ENCODE results near the gene SMG7.
A peak's percentile ranks its signal among the peaks of the same experiment; 100 is the strongest.

The SMG7 gene

DNA sequence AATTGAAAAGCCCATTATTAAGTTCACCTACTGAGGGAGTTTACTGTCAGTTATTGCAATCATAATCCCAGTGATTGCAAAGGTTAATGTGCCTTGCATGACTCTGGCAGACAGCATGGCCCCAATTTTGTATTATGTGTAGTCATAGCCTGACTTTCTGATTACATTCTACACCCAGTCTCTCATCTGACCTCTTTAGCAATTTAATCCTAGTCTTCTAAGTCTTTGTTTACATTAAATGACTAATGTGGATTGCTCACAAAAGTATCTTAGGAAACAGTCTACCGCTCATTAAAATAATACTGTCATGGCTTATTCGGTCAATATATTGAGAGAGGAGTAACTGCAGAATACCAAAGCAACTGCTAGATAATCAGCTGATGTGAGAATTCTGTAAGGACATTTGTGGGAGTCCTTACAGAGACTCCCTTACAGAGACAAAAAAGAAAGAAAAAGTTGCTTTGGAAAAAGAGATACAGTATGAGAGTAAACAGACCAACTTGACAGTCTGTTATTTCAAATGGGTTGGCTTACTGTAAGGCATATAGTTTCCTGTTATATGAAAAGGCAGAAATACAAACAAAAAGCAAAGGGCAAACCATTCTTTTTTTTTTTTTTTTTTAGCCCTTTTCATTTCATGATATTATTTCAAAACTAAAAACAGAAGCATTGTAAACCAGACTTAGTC is 42.8 kb downstream of the SMG7 start:
- peak; percentile 41 for DNase-seq

DNA sequence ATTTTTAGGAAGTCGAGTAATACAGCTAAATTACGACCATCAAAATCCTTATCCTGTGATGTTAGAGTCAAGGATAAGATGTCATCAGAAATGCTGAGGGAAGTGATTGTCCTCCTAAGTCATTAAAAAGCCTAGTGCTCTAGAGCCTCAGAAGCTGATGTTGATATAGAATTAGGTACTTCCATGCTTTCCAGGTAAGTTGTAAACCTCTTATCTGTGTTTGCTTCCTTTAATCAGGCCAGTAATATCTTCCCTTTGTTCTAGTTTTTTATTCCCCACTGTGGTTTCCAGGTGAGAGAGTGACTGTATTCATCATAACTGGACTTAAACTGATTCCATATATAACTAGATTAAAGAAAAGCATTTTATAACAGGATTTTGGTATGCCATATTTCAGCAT is 44.4 kb downstream of the SMG7 start:
- DNase-seq, result no peak

DNA sequence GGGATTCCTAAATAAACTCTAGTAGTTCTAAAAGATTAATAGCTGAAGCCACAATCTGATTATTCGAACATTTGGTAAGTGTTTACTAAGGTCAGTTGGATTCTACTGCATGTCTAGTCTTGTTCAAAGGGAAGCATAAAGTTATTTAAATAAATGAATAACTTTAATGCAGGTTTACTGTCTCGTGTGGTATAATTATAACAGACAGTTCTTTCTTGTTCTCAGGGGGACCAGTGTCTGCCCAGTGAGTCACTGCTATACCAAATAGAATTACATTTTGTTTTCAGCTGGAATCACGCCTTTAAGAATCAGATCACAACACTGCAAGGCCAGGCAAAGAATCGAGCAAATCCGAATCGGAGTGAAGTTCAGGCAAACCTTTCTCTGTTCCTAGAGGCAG is 45.1 kb downstream of the SMG7 start:
- DNase-seq, result no peak

DNA sequence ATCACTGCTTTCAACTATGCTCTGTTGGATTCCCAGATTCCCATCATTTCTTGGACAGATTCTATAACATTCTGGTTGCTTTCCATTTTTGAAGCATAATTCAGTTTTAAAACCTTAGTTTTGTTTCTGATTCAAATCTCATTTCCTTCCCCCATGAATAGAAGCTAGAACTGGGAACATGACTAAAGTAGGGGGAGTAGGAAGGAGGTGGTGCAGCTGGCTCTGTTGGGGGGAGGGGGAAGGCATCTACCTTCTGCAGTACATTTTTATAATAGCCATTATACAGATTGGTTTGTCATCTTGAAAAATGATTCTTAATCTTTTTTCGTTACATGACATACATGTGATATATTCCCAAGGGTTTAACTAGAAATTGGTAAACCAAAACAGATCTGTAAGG is 48.1 kb downstream of the SMG7 start:
- no peak for DNase-seq

DNA sequence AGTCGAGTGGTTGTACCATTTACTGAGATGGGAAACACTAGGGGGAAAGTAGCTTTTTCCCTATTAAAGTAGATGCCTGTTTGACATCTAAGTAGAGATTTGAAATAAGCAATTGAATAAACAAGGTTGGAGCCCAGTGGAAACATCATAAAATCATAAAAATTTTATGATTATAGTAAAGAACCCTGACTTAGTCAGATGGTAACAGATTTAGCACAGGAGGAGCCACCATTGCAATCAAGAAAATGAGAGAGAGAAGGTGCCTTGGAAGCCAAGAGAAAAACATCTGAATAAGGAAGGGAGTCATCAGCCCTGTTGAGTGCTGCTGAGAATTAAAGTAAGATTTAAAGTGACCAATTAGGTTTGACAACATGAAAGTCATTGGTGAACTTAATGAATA is 49.8 kb downstream of the SMG7 start:
- DNase-seq, result no peak

DNA sequence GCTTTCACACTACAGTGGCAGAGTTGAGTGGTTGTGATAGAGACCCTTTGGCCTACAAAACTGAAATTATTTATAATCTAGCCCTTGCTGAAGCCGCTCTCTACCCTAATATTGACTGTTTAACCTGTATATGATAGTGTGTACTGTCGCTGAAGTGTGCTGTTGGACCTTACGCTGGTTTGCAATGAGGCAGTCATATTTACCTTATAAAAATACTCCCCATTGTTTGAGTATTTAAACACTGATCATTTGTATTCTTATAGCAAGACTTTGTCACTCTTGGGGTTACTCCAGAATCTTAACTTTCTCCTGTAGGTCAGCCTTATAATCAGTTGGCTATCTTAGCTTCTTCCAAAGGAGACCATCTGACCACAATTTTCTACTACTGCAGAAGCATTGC is 56.3 kb downstream of the SMG7 start:
- DNase-seq, result no peak

DNA sequence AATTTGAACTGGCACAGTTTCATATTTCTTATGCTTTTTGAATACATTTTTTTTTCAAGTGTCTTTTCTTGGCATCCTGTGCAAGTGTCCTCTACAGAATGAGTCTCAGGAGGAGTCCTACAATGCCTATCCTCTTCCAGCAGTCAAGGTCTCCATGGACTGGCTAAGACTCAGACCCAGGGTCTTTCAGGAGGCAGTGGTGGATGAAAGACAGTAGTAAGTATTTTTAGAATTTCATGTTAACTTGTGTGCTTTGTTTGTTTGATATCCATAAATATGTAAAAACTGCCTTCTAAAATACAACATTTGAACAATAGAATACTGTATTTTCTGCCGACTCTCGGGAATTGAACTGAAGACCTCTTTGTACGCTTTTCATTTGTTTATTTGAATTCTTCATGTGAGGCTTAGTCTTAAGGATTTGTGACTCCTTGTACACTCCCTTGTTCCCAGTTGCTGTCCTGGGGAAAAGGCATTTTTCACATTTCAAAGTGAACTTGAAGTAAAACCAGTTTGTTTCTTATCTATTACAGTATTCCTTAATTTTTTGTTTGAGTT is 61.4 kb downstream of the SMG7 start:
- no peak for DNase-seq

DNA sequence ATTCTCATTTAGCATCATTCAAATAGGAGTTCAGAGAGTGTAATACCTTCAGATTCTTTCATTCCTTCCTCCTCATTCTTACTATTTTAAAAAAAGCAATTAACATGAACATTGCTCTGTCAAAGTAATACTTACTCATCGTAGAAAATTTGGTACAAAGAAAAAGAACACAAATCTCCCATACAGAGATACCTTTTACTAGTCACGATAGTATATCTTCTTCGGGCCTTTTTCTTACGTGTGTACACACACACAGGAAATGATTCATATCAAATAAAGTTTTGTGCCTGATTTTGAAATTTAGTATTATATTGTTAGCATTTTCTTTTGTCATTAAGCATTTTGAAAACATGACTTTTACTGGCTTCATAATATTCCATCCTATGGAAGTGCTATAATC is 65.1 kb downstream of the SMG7 start:
- no peak for DNase-seq

DNA sequence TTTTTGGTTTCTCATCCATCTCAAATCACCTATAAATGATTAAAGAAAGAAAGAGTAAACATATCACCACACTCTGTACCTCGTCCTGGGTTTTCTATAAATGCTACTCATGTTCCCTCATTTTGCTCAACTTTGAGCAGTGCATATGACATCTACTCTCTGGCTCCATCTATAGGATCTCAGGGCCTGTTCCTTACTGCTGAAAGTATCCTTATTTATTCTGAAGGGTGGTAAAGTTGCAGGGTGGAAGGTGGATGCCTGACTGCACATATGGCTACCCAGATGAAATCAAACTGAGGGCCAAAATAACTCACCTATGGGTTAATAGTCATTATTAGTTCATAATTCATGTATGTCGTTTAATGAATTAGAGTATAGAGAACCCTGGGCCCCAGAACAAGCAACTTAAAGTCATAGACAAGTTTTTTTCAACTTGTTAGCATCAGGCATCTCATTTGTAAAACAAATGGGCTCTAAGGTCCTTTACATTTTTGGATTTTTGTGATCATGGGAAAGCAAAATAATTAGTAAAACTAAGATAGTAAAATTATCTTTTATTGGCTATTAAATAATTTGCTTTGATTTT is 71.4 kb downstream of the SMG7 start:
- peak; percentile 76 for DNase-seq

DNA sequence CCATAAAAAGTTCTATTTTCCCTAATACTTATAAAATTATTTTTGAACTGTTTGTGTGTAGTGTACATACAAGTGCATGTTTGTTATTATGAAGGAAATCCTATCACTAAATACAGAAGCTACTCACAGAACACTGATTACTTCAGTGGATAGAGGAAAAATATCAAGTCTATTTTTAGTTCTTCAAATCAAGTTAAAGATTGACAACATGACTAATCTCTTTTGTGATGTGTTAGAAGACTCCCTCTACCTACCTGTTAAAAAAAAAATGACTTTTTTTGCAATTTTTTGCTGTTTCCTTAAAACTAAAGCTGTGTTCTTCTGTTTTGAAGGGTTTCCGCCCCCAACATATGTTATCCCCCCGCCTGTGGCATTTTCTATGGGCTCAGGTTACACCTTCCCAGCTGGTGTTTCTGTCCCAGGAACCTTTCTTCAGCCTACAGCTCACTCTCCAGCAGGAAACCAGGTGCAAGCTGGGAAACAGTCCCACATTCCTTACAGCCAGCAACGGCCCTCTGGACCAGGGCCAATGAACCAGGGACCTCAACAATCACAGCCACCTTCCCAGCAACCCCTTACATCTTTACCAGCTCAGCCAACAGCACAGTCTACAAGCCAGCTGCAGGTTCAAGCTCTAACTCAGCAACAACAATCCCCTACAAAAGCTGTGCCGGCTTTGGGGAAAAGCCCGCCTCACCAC is 72.4 kb downstream of the SMG7 start:
- no peak for DNase-seq

DNA sequence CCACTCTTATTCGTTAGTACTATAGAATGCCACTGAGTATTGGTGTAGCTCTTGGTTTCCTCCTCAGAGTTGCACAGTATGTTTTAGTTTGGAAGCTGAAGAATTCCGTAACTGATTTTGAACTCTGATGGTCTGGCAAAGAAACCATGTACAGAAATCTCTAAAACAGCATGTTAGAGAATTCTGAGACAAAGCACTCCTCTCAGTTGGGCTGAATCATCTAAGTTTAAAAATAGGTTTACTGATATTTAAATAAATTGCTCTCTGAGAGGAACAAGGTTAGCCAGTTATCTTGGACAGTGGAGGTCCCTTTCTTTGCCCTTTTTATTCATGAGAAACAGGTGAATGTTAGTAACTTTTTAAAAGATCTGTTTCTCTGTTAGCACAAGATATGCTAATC is 74.1 kb downstream of the SMG7 start:
- DNase-seq, result no peak

DNA sequence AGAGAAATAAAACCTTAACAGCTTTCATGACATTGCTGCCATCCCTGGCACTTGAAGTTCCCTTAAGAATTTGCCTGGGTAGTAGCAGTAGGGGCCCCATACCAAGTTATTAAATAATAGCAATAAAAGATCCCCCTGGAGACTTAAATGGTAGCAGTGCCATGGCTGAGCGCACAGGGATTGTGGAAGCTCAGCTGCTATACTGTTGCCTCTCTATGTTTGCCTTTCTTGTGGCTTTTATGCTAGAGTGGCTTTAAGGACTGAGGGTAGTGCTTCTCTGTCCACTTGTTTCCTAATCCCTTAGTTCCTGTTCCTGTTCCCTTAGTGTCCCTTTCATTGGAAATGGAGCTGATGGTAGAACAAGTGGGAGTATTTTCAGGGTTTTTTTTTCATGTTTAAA is 75.8 kb downstream of the SMG7 start:
- DNase-seq, result no peak

DNA sequence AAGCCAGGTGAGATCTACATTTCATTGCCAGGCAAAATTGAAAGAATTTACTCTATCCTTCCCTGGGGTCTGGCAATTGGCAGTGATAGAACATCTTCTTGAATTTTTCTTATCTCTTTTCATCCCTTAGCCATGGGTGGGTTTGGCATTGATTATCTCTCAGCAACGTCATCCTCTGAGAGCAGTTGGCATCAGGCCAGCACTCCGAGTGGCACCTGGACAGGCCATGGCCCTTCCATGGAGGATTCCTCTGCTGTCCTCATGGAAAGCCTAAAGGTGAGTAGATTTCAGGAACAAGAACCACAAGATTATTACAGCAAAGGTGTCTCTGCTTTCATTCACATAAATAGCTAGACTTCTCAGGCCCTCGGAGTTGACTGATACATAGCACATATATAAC is 78.6 kb downstream of the SMG7 start:
- no peak for DNase-seq

DNA sequence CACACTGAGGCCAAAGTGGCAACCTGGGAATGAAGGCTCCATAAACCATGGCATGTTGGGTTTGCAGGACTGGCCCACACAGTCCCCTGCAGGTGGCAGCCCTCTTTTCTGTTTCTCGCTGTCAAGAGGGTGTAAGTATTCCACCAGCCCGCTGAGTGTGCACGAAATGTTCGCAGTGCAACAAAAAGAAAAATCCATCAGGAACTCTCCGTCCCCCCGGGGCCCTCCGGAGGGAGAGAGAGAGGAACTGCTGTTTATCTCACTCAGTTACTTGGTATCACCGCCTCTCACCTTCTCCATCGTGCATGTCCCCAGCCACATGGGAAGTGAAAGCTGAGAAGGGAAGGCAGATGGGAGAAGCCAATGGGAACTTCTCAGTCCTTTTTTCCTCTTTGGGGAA is 79.6 kb downstream of the SMG7 start:
- DNase-seq, result no peak

DNA sequence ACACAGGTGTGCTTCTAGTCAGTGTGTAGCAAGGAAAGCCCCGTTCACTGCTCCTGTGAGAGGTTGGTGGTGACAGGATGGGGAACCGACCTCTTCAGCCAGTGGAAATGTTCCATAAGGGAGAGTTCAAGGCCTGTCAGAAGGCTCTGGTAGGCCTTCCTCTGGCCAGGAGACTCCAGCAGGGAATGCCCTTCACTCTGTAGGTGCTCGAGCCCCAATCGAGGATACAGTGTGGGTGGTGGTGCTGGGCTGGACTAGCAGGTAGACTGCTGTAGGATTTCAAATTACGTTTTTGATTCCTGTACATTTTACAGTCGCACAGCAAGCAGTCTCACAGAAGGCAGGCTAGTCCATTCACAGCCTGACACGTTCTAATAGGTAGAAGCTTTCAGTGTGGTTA is 80.1 kb downstream of the SMG7 start:
- no peak for DNase-seq

DNA sequence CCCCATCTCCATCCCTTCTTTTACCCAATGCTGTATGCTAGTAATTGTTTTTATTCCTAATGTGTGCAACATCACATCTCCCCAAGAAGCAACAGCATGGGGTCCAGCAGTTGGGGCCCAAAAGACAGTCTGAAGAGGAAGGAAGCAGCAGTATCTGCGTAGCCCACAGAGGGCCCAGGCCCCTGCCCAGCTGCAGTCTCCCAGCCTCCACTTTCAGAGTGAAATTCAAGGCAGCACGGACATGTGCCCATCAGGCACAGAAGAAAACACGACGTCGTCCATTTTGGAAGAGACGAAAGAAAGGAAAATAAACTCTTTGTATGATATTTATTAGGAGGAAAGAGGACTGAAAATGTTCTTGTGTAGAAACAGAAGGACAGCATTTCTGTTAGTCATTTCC is 80.6 kb downstream of the SMG7 start:
- no peak for DNase-seq

DNA sequence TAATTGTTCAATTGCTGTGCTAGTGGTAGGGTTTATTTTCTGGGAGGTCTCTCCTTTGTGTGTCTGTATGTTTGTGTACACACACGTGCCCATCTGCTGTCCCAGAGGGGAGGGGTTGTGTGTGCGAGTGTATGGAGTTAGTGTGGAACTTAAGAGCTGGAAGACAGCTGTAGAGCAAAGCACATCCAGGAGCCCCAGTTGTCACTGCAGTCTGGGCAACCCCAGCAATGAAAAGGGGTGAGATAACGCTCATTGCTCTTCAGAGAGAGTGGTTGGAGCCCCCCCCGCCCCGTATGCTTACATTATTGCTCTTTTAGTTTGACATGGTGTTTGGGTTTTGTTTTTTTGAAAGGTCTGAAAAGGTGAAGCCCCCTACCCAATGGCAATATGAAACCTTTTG is 81.0 kb downstream of the SMG7 start:
- DNase-seq, result no peak

DNA sequence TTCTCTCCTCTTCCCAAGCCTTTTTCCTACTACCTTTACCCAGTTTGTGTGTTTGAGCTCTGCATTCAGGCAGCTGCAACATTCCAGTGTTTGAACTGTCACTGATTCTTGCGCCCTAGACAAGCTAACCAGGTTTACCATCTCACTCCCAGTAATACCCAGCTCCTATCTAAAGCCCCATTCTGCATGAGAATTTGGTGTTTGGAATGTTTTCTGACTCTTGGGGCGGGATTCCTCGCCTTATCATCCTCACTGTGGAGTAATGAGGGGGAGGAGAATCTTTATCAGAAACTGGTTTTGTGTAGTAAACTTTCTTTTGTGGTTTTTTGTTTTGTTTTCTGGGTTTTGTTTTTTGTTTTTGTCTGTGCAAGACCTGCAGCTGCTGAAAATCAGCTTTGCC is 81.5 kb downstream of the SMG7 start:
- no peak for DNase-seq

DNA sequence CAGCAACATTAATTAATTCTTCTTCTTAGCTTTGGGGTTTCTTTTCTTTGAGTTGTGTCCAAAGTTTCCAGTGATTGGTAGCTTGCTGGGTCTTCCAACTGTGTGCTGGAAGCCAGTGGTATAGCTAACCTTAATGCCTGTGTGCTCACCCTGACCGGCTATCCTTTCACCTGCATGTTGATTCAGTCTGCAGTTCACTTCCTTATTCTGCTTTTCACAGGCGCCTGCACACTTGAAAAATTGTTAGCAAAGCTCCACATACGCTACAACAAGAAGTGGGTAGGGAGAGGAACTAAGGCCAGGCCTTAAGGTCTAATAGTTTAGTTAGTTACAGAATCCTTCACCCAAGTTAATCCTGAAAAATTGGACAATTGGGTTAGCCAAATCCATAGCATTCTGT is 82.3 kb downstream of the SMG7 start:
- DNase-seq, result no peak

DNA sequence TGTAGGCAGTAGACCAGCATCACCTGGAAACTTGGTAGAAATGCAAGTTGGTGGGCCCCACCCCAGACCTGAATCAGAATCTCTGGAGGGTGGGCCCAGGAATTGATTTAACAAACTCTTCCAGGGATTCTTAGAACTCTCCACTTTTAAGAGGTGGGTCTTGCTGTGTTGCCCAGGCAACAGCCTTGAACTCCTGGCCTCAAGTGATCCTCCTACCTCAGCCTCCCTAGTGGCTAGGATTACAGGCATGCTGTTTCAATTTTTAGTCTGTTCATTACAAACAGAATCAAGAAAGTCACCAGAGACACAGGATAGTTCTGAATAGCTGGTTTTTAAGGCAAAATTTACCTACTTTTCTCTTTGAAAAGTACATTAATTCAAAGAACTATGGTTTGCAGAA is 86.8 kb downstream of the SMG7 start:
- DNase-seq, result no peak

DNA sequence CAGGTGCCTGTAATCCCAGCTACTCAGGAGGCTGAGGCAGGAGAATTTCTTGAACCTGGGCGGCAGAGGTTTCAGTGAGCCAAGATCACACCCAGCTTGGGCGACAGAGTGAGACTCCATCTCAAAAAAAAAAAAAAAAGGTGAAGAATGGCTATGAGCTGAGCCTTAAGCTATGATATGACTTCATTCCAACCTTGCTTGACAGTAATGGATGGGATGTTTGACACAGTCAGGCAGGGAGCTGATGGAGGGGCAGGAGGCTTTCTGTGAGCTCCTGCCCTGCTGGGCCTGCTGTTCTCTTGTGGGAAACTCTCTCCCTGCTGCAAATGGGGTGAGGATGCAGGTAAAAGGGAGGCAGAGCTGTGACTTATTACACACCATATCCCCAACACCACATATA is 90.4 kb downstream of the SMG7 start:
- DNase-seq, result no peak

DNA sequence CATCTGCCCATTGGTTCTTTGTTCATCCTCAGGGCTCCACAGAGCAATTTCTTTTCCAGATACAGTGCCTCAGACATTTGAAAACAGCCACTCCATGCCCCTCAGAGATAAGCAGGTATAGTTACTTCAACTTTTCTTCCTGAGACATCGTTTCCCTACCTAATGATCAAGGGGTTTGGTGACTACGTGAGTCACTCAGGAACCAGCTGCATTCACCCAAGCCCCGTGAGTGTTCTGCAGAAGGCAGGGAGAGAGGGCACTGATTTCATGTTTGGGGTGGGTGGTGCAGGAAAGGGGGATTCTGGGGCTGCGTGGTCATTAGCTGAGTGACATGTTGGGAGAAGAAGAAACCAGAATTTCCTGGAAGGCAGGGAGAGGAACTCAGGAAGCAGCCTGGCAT is 93.0 kb downstream of the SMG7 start:
- no peak for DNase-seq

DNA sequence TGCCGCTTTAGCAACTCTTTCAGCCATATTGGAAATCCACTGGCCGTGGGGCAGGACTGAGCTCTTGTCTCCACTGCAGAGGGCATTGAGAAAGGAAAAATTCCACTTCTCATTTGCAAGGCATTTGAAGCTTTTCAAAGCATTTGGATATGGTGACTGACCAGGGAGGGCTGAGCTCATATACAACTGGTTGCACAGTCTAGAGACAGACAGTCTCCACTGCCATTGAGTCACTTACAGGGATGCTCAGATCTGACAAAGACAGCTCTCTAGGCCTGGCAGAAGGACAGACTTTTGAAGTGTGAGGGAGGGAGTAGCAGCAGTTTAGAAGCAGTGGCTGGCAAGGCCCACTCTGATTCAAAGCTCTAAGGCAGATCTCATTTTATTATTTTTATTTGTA is 93.7 kb downstream of the SMG7 start:
- DNase-seq, result no peak

DNA sequence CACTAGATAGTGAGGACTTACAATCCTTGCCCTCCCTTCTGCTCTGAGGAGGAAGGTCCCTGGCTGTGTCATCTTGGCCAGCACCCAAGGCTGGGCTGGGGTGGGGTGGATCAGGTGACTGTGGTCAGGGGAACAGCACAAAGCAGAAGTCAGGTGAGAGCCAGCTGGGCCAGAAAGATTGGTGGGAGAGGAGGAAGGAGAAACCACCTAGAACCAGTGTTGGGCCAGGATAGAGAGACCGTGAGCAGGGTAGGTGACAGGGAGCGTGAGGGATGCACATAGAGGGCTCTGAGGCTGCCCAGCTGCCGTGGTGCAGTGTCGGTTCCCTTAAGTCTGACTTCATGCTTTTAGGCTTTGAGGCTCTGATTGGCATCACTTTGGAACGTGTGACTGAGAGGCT is 95.3 kb downstream of the SMG7 start:
- DNase-seq, result no peak
